K562 (cell line): ENCODE measurements around the gene CHCHD5. TPM values are rescaled to one million over a fixed set of nuclear protein-coding genes. Genes with fewer than 3 reads are reported as not detected.
A peak's percentile ranks its signal among the peaks of the same experiment; 100 is the strongest.

Experiments
- CEBPG ChIP-seq, 3 experiments: fragments of 200-800 bp in 1 of 3; sonication (Bioruptor generic) in 1 of 3; sonication (generic) in 1 of 3; formaldehyde crosslinking in 1 of 3; IDR thresholded peaks in 2 of 3; conservative IDR thresholded peaks in 1 of 3; 2 replicates each; pipeline versions ENCODE4 v1.6.1 to v1.8.0; 2016 to 2022; ENCODE audit warnings: missing compliant biosample characterization in 2 of 3, missing genetic modification characterization in 2 of 3, mild to moderate bottlenecking in 1 of 3, missing genetic modification reagents in 1 of 3
- ELF2 ChIP-seq: fragments of 250-450 bp; sonication (Bioruptor Pico); IDR thresholded peaks from 2 replicates; pipeline ENCODE4 v1.5.0; 2021; ENCODE audit warnings: mild to moderate bottlenecking
- HDGF ChIP-seq: fragments of 450-650 bp; IDR thresholded peaks from 2 replicates; pipeline ENCODE4 v1.6.1; 2016
- HIVEP1 ChIP-seq: fragments of 250-450 bp; sonication (Bioruptor Pico); IDR thresholded peaks from 2 replicates; pipeline ENCODE4 v1.4.0; 2020; ENCODE audit warnings: mild to moderate bottlenecking
- HNRNPUL1 ChIP-seq: fragments of 200-400 bp; formaldehyde crosslinking; IDR thresholded peaks from 2 replicates; pipeline ENCODE4 v1.6.1; 2017; ENCODE audit warnings: low read length
- KLF13 ChIP-seq: fragments of 450-650 bp; IDR thresholded peaks from 2 replicates; pipeline ENCODE4 v1.6.1; 2016; ENCODE audit warnings: missing genetic modification characterization, low read depth, mild to moderate bottlenecking, missing compliant biosample characterization, moderate library complexity, borderline replicate concordance
- MIER1 ChIP-seq: fragments of 450-650 bp; IDR thresholded peaks from 2 replicates; pipeline ENCODE4 v1.6.1; 2016; ENCODE audit warnings: antibody characterized with exemption, mild to moderate bottlenecking, low read depth
- PURB ChIP-seq: sonication (generic); formaldehyde crosslinking; IDR thresholded peaks from 2 replicates; pipeline ENCODE4 v1.9.0; 2021; ENCODE audit warnings: low read depth, mild to moderate bottlenecking, missing genetic modification reagents
- SLC30A9 ChIP-seq: fragments of 250-450 bp; sonication (Bioruptor Pico); IDR thresholded peaks from 2 replicates; pipeline ENCODE4 v1.8.0; 2022; ENCODE audit warnings: mild to moderate bottlenecking, moderate library complexity
- SUPT5H ChIP-seq: fragments of 450-650 bp; IDR thresholded peaks from 2 replicates; pipeline ENCODE4 v1.6.1; 2016
- TAF9B ChIP-seq: fragments of 450-650 bp; IDR thresholded peaks from 2 replicates; pipeline ENCODE4 v1.6.1; 2018; ENCODE audit warnings: mild to moderate bottlenecking; ENCODE audit not compliant: partially characterized antibody
- ZNF217 ChIP-seq: sonication (generic); formaldehyde crosslinking; IDR thresholded peaks from 2 replicates; pipeline ENCODE4 v1.8.0; 2022; ENCODE audit warnings: mild to moderate bottlenecking, missing genetic modification reagents
- ZNF384 ChIP-seq: IDR thresholded peaks from 2 replicates; pipeline ENCODE4 v1.6.1; 2012; ENCODE audit warnings: low read depth, low read length, improper control_type of control experiment
- polyA plus RNA-seq, 8 experiments: library from polyadenylated mRNA; depleted of rRNA in 4 of 8; stranded (reverse) in 5 of 8; unstranded in 3 of 8; fragments of >200 nt; fragmentation: Nextera tagmentation in 2 of 8; fragmentation: Illumina TruSeq in 1 of 8; extraction: Ambion mirVana in 2 of 8; extraction: Trizol in 1 of 8; gene quantifications; 2 replicates each; pipeline versions ENCODE4 v1.2.1 to v1.2.3, GENCODE V29; 2011 to 2014; ENCODE audit warnings: inconsistent platforms in 1 of 8, missing spikeins in 1 of 8
- total RNA-seq, 7 experiments: library from RNA; depleted of rRNA in 6 of 7; stranded (reverse); fragments of >200 nt in 6 of 7; fragmentation: Illumina TruSeq in 2 of 7; extraction: Trizol in 2 of 7; gene quantifications; 2 replicates each; pipeline versions ENCODE4 v1.2.1 to v1.2.3, GENCODE V29; 2011 to 2021; ENCODE audit warnings: low replicate concordance in 1 of 7
- TF ChIP-seq, protein P1 (sequence below), 3 experiments: IDR thresholded peaks in 2 of 3; conservative IDR thresholded peaks in 1 of 3; 2 replicates each; pipeline ENCODE4 v1.5.1; 2011 to 2012; ENCODE audit warnings: low read length in 3 of 3, mild to moderate bottlenecking in 3 of 3, control low read depth in 2 of 3, improper control_type of control experiment in 1 of 3, inconsistent platforms in 1 of 3, low read depth in 1 of 3, mixed read lengths in 1 of 3, moderate library complexity in 1 of 3; ENCODE audit not compliant: insufficient read depth in 2 of 3
- TF ChIP-seq, protein P2 (sequence below): fragments of 250-450 bp; sonication (Bioruptor Pico); IDR thresholded peaks from 2 replicates; pipeline ENCODE4 v1.8.0; 2022; ENCODE audit warnings: inconsistent platforms, mild to moderate bottlenecking, moderate library complexity, borderline replicate concordance
- TF ChIP-seq, protein P3 (sequence below): fragments of 450-650 bp; IDR thresholded peaks from 2 replicates; pipeline ENCODE4 v1.6.1; 2016
- TF ChIP-seq, protein P4 (sequence below): fragments of 450-650 bp; formaldehyde crosslinking; IDR thresholded peaks from 2 replicates; pipeline ENCODE4 v1.4.0; 2020; ENCODE audit warnings: mild to moderate bottlenecking, moderate library complexity
- TF ChIP-seq, protein P5 (sequence below): fragments of 450-650 bp; IDR thresholded peaks from 2 replicates; pipeline ENCODE4 v1.6.1; 2017; ENCODE audit warnings: antibody characterized with exemption, mild to moderate bottlenecking

Gene CHCHD5
- total and polyA plus RNA-seq, 9 of the 15 experiments (the other 6 are each of a cell fraction or from before 2014, with no cell fraction given) = 7.4 to 79.3 (median 33.4) TPM

DNA sequence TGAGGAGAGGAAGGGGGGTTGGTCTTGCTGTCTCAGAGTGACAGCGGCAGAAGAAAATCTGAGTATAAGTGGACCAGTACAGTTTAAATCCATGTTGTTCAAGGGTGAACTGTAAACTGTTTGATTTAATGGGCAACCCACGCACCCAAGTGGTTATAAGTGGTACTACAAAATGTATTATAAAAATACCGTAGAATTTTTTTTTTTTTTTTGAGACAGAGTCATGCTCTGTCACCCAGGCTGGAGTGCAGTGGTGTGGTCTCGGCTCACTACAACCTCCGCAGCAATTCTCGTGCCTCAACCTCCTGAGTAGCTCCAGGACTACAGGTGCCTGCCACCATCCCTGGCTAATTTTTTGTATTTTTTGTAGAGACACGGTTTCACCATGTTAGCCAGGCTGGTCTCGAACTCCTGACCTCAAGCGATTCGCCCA lies 2.1 kb upstream of the CHCHD5 start (continued):
- TF ChIP-seq, protein P1, sequence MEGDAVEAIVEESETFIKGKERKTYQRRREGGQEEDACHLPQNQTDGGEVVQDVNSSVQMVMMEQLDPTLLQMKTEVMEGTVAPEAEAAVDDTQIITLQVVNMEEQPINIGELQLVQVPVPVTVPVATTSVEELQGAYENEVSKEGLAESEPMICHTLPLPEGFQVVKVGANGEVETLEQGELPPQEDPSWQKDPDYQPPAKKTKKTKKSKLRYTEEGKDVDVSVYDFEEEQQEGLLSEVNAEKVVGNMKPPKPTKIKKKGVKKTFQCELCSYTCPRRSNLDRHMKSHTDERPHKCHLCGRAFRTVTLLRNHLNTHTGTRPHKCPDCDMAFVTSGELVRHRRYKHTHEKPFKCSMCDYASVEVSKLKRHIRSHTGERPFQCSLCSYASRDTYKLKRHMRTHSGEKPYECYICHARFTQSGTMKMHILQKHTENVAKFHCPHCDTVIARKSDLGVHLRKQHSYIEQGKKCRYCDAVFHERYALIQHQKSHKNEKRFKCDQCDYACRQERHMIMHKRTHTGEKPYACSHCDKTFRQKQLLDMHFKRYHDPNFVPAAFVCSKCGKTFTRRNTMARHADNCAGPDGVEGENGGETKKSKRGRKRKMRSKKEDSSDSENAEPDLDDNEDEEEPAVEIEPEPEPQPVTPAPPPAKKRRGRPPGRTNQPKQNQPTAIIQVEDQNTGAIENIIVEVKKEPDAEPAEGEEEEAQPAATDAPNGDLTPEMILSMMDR (IDR thresholded peaks at IDR 0.05 in 2 of 3, conservative IDR thresholded peaks at IDR 0.05 in 1 of 3; ENCODE audit: insufficient read depth in 2 of 3, low read depth in 1 of 3, low read length in 3 of 3) = peak; percentile 47 to 74 (median 49)
- TF ChIP-seq KLF13 = no peak
- TF ChIP-seq ELF2 (CRISPR knock-in tag) = no peak
- TF ChIP-seq ZNF384 = peak; percentile 95
- TF ChIP-seq ZNF217 (CRISPR knock-in tag) = no peak
- no peak for TF ChIP-seq HIVEP1
- TF ChIP-seq, protein P2, sequence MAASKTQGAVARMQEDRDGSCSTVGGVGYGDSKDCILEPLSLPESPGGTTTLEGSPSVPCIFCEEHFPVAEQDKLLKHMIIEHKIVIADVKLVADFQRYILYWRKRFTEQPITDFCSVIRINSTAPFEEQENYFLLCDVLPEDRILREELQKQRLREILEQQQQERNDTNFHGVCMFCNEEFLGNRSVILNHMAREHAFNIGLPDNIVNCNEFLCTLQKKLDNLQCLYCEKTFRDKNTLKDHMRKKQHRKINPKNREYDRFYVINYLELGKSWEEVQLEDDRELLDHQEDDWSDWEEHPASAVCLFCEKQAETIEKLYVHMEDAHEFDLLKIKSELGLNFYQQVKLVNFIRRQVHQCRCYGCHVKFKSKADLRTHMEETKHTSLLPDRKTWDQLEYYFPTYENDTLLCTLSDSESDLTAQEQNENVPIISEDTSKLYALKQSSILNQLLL (CRISPR knock-in tag) = no peak
- TF ChIP-seq, protein P3, sequence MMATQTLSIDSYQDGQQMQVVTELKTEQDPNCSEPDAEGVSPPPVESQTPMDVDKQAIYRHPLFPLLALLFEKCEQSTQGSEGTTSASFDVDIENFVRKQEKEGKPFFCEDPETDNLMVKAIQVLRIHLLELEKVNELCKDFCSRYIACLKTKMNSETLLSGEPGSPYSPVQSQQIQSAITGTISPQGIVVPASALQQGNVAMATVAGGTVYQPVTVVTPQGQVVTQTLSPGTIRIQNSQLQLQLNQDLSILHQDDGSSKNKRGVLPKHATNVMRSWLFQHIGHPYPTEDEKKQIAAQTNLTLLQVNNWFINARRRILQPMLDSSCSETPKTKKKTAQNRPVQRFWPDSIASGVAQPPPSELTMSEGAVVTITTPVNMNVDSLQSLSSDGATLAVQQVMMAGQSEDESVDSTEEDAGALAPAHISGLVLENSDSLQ = peak; percentile 51; the same call in 1 of the 2 replicates
- TF ChIP-seq, protein P4, sequence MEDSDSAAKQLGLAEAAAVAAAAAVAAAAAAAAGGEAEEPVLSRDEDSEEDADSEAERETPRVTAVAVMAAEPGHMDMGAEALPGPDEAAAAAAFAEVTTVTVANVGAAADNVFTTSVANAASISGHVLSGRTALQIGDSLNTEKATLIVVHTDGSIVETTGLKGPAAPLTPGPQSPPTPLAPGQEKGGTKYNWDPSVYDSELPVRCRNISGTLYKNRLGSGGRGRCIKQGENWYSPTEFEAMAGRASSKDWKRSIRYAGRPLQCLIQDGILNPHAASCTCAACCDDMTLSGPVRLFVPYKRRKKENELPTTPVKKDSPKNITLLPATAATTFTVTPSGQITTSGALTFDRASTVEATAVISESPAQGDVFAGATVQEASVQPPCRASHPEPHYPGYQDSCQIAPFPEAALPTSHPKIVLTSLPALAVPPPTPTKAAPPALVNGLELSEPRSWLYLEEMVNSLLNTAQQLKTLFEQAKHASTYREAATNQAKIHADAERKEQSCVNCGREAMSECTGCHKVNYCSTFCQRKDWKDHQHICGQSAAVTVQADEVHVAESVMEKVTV (CRISPR knock-in tag) = peak; percentile 53; the same call in 1 of the 2 replicates
- TF ChIP-seq MIER1 = no peak
- TF ChIP-seq SLC30A9 (CRISPR knock-in tag) = no peak
- TF ChIP-seq SUPT5H = 0 out of 2 replicates have a peak, but pooled peaks have one; percentile 21
- 0 out of 2 replicates have a peak, but pooled peaks have one; percentile 34 for TF ChIP-seq HDGF
- TF ChIP-seq CEBPG (CRISPR knock-in tag; IDR thresholded peaks at IDR 0.05) = no peak
- no peak for TF ChIP-seq CEBPG (tag; conservative IDR thresholded peaks at IDR 0.05 in 1 of 2, IDR thresholded peaks at IDR 0.05 in 1 of 2)
- TF ChIP-seq TAF9B = no peak
- no peak for TF ChIP-seq HNRNPUL1
- TF ChIP-seq PURB = no peak
- TF ChIP-seq, protein P5, sequence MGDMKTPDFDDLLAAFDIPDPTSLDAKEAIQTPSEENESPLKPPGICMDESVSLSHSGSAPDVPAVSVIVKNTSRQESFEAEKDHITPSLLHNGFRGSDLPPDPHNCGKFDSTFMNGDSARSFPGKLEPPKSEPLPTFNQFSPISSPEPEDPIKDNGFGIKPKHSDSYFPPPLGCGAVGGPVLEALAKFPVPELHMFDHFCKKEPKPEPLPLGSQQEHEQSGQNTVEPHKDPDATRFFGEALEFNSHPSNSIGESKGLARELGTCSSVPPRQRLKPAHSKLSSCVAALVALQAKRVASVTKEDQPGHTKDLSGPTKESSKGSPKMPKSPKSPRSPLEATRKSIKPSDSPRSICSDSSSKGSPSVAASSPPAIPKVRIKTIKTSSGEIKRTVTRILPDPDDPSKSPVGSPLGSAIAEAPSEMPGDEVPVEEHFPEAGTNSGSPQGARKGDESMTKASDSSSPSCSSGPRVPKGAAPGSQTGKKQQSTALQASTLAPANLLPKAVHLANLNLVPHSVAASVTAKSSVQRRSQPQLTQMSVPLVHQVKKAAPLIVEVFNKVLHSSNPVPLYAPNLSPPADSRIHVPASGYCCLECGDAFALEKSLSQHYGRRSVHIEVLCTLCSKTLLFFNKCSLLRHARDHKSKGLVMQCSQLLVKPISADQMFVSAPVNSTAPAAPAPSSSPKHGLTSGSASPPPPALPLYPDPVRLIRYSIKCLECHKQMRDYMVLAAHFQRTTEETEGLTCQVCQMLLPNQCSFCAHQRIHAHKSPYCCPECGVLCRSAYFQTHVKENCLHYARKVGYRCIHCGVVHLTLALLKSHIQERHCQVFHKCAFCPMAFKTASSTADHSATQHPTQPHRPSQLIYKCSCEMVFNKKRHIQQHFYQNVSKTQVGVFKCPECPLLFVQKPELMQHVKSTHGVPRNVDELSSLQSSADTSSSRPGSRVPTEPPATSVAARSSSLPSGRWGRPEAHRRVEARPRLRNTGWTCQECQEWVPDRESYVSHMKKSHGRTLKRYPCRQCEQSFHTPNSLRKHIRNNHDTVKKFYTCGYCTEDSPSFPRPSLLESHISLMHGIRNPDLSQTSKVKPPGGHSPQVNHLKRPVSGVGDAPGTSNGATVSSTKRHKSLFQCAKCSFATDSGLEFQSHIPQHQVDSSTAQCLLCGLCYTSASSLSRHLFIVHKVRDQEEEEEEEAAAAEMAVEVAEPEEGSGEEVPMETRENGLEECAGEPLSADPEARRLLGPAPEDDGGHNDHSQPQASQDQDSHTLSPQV = no peak
